ENCODE results near the gene EPB41L4A. TPM values are rescaled to one million over a fixed set of nuclear protein-coding genes. Genes with fewer than 3 reads are reported as not detected.
A peak's percentile ranks its signal among the peaks of the same experiment; 100 is the strongest.
"Not testable (repeated sequence)": the region's sequence is repeated elsewhere in the genome, so short reads cannot be mapped to it uniquely, and the experiment has no call there.

The EPB41L4A gene
- total RNA-seq (2014; rRNA removed; shearing (Covaris generic)): 3.4 and 7.9 TPM in 2 replicates

- peak; percentile 75 for DNase-seq (ENCODE audit: low read depth)
Observed at GRCh38 chr5:112419164-112419985, at the start of gene EPB41L4A. TSS of gene EPB41L4A (minus strand) at chr5:112419277. CDS start at chr5:112419039, 238 bp downstream.

GRCh38 chr5:112467485-112467884, 48.4 kb upstream of the EPB41L4A start:
- no peak for DNase-seq (ENCODE audit: low read depth)

GRCh38 chr5:112466261-112466660, 47.2 kb upstream of the EPB41L4A start:
- not testable (repeated sequence) for DNase-seq (ENCODE audit: low read depth)

GRCh38 chr5:112447187-112447760, 28.2 kb upstream of the EPB41L4A start:
- not testable (repeated sequence) for DNase-seq (ENCODE audit: low read depth)

DNA sequence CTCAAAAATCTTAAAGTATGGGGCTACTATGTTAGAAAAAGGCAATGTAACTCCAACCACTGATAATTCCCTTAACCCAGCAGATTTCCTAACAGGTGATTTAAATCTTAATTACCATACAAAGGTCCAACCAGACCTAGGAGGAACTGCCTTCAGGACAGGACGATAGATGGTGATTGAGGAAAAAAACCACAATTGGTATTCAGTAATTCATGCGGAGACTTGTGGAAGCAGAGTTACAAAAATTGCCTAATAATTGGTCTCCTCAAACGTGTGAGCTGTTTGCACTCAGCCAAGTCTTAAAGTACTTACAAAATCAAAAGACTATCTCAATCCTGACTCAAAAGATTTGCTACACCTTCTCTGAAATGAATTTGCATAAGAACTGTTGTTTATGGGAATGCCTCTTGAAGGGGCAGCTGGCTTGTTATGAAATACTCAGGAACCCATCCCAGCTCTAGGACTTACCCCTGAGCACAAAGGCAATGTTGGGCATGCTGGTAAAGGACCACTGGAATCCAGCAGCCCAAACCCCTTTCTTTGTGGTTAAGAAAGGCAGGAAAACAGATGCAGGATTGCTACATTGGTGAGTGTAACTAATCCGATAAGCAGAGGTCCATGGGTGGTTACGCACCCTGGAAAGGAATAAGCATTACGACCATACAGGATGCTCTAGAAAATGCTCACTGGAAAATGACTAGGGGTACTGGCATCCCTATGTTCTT, 26.7 kb upstream of the EPB41L4A start:
- DNase-seq (ENCODE audit: low read depth): no peak

GRCh38 chr5:112443932-112444331, 24.9 kb upstream of the EPB41L4A start:
- DNase-seq (ENCODE audit: low read depth): not testable (repeated sequence)

- no peak for DNase-seq (ENCODE audit: low read depth)
Observed at GRCh38 chr5:112440031-112440430, 21.0 kb upstream of the EPB41L4A start.

- no peak for DNase-seq (ENCODE audit: low read depth)
Observed at GRCh38 chr5:112436144-112436543, 17.1 kb upstream of the EPB41L4A start.

GRCh38 chr5:112434641-112435040, 15.6 kb upstream of the EPB41L4A start:
- DNase-seq (ENCODE audit: low read depth): no peak

- not testable (repeated sequence) for DNase-seq (ENCODE audit: low read depth)
Observed at GRCh38 chr5:112426202-112426601, 7.1 kb upstream of the EPB41L4A start.

DNA sequence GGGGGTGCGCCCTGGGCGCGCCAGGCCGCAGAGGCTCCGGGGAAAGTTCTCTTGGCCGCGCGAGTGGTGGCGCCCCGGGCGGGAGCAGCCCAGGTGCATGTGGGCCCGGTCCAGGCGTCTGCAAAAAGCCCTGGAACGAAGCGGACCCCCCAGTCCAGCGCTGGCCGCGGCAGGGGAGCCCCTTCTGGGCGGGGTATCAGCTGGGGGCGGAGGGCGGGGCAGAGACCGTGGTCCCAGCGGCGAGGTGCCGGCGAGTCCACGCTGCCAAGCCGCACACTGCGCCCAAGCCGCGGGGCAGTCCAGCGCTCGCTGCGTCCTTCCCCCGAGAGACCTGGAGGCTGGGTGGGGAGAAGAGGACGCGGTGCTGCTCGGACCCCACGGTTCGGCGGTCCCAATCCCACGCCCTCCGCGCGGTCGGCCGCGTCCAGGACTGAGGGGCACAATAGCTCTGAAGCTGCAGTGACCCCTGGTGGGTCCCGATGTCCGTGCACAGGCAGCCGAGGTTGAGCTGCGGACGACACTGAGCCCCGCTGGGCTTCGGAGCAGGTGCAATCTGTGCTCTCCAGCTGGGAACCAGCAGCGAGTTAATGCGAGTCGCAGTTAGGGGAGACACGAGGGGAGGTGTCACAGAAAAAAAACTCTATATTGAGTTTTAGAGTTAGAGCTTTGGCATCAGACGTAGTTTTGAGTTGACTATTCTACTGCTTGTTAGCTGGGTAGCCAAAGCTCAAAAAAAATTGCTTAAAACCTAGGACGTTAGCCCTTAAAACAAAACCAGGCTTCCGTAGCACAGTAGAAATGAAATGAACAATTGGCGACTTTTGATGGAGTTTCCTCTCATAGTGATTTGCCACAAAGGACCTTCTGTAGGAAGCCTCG, 1.1 kb upstream of the EPB41L4A start:
- DNase-seq (ENCODE audit: low read depth): peak; percentile 88

DNA sequence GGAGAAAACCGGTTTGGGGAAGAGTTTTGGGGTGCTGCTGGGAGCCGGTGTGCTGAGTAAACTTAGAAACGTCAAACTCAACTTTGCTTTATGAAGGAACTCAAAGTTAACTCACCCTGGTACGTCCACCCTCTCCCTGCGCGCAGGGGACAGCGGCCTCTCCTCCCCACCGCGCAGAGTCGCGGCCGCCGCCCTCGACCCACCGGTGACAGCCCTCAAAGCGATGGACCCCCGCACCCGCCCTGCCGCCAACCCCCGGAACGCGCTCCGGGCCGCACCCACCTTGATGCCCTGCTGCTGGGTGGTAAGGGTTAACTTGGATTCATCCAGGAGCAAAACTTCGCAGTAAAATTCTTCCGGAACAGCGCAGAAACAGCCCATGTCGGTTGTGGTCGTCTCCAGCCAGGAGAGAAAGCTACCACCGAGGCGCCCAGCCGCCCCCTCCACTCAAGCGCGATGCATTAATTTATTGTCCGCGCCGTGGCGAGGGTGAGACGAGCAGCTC, 366 bp downstream of the EPB41L4A start:
- DNase-seq (ENCODE audit: low read depth): peak; percentile 34

GRCh38 chr5:112417931-112418658, 982 bp downstream of the EPB41L4A start:
- peak; percentile 40 for DNase-seq (ENCODE audit: low read depth)

GRCh38 chr5:112415552-112415951, 3.5 kb downstream of the EPB41L4A start:
- no peak for DNase-seq (ENCODE audit: low read depth)

DNA sequence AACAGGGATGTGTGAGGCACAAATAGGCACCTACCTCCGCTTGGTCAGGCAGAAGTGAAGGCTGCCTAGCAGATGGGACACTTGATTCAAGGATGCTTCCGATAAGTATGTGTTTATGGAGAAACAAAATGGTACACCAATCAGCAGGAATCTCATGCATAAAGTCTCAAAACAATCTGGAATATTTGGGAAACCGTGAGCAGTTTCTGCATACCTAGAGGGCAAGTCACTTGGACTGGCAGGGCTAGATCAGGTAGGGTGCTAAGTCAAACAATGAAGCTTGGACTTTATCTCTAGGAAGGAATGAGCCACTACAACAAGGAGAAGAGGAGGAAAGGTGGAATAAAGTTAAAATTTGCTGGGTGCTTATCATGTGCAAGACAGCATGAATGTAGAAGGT, 5.5 kb downstream of the EPB41L4A start:
- no peak for DNase-seq (ENCODE audit: low read depth)

GRCh38 chr5:112412346-112412745, 6.7 kb downstream of the EPB41L4A start:
- peak; percentile 17 for DNase-seq (ENCODE audit: low read depth)

DNA sequence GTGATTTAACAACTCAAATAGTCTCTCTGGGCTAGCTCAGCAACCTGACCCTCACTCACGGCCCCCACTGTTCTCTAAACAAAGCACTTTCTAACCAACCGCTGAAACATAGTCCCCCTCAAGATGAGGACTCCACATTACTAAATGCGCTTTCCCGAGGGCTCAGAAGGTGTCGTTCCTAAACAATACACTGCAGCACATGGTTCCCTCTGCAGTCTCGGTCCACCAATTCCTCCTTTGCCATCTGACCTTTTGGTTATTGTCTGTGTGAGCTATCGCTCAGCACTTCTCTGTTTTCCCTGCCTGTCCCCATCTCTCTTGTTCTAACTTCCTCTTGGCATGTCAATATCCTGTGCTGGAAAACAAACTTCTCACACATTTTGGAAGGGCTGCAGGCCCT, 7.2 kb downstream of the EPB41L4A start:
- no peak for DNase-seq (ENCODE audit: low read depth)

DNA sequence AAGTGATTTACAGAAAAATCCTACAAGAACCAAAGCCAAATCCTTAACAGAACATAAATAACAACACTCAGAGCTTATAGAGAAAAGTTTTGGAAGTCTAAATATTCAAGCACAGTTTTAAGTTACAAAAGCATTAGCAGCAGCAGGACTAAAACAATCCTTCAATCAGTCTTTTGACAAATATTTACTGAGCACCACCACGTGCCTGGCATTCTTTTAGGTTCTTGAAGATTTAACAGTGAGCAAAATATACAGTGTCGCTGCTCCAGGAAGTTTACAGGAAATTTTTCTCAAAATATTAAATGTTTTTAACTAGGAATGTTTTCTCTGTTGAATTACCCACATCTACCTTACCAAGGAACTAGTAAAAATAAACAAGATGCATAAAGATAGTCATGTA, 11.4 kb downstream of the EPB41L4A start:
- DNase-seq (ENCODE audit: low read depth): no peak

GRCh38 chr5:112407240-112407639, 11.8 kb downstream of the EPB41L4A start:
- DNase-seq (ENCODE audit: low read depth): no peak

DNA sequence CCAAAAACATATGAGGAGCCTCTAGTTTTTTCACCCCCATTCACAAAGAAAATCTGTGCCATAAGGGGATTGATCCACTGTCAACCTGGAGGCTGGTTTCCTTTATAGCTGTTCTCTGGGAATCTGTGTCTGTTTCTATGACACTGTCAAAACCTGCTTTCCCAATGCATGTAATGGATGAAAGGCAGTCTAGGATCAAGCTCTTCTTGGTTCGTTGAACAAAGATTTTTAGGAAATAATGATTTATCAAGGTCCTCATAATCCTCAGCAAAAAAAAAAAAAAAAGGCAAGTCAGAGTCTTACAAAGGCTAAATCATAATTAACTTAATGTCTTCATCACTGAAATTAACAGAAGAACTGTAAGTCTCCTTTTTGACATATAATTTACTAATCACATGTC, 16.0 kb downstream of the EPB41L4A start:
- no peak for DNase-seq (ENCODE audit: low read depth)

DNA sequence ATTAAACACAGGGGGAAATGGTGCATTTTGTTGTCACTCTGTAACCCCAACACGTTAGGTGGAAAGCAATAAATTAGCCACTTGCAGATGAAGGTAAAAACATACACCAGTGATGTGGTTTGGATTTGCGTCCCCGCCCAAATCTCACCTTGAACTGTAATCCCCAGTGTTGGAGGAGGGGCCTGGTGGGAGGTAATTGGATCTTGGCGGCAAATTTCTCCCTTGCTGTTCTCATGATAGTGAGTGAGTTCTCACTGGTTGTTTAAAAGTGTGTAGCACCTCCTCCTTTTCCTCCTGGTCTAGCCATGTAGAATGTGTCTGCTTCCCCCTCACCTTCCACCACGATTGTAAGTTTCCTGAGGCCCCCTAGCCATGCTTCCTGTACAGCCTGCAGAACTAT, 17.2 kb downstream of the EPB41L4A start:
- DNase-seq (ENCODE audit: low read depth): no peak

Measured in Daoy (cell line).